Endothelial cell of umbilical vein (primary cell): ENCODE measurements around the gene COL26A1. TPM values are rescaled to one million over a fixed set of nuclear protein-coding genes. Genes with fewer than 3 reads are reported as not detected.
"Not testable (repeated sequence)": the region's sequence is repeated elsewhere in the genome, so short reads cannot be mapped to it uniquely, and the experiment has no call there.

ENCODE experiments used
- BruUV-seq: library from RNA; stranded (reverse); fragments of 400-500 nt; replicated peaks from 2 replicates; lab custom pipeline; 2021; lab: Mats Ljungman, UMichigan
- CTCF ChIA-PET: fragments of 300-600, 350-600 bp; sonication (Branson Sonifier 250); formaldehyde crosslinking; loops from one replicate; lab custom pipeline; 2021; ENCODE audit warnings: antibody characterized with exemption, inconsistent platforms; lab: Charles Lee
- POLR2A ChIA-PET: fragments of 300-600, 350-600 bp; sonication (Branson Sonifier 250); formaldehyde crosslinking; loops from one replicate; lab custom pipeline; 2021; ENCODE audit warnings: antibody characterized with exemption, inconsistent platforms; lab: Charles Lee
- DNase-seq: peaks from one replicate; pipeline ENCODE4 v3.0.0-alpha.2; 2011; ENCODE audit warnings: low read depth, low spot score
- FAIRE-seq: peaks from 2 replicates; lab custom pipeline; 2011; peaks lifted over from hg19 to GRCh38; lab: Jason Lieb, UNC
- H2AFZ ChIP-seq: 2 replicates; pipeline ENCODE4 v1.6.0; 2012; ENCODE audit warnings: low read depth, low read length, control low read depth, inconsistent platforms
- H3K27ac ChIP-seq: 2 replicates; pipeline ENCODE4 v1.5.1; 2011; ENCODE audit warnings: low read depth, mild to moderate bottlenecking, control low read depth, low read length, moderate library complexity; ENCODE audit not compliant: insufficient read depth
- H3K27me3 ChIP-seq, 2 experiments: 2 replicates each; pipeline versions ENCODE4 v1.6.0 to v1.6.1; 2011; ENCODE audit warnings: low read length in 2 of 2, mixed read lengths in 1 of 2; ENCODE audit not compliant: control insufficient read depth in 2 of 2, insufficient read depth in 2 of 2
- H3K36me3 ChIP-seq, 2 experiments: 2 replicates in 1 of 2; 3 replicates in 1 of 2; pipeline ENCODE4 v1.5.1; 2011; ENCODE audit warnings: low read length in 2 of 2, mild to moderate bottlenecking in 1 of 2, moderate library complexity in 1 of 2; ENCODE audit not compliant: control insufficient read depth in 2 of 2, insufficient read depth in 2 of 2; ENCODE audit errors: extremely low read depth in 1 of 2
- H3K4me1 ChIP-seq: 3 replicates; pipeline ENCODE4 v1.5.1; 2011; ENCODE audit warnings: mild to moderate bottlenecking, low read length; ENCODE audit not compliant: control insufficient read depth, insufficient read depth; ENCODE audit errors: extremely low read depth
- H3K4me2 ChIP-seq: 2 replicates; pipeline ENCODE4 v1.6.1; 2011; ENCODE audit warnings: low read length, control low read depth, mixed read lengths; ENCODE audit not compliant: insufficient read depth
- H3K4me3 ChIP-seq, 3 experiments: fragments of 200-600 bp in 1 of 3; sonication (generic), shearing (Covaris generic) in 1 of 3; replicated peaks in 1 of 3; 2 replicates each; pipeline ENCODE4 v1.5.1; 2011 to 2016; ENCODE audit warnings: control low read depth in 3 of 3, low read length in 3 of 3, mild to moderate bottlenecking in 2 of 3, inconsistent platforms in 1 of 3, low read depth in 1 of 3, moderate library complexity in 1 of 3; ENCODE audit not compliant: insufficient read depth in 1 of 3
- H3K79me2 ChIP-seq: 2 replicates; pipeline ENCODE4 v1.6.0; 2012; ENCODE audit warnings: low read length, inconsistent platforms; ENCODE audit not compliant: control insufficient read depth, insufficient read depth
- H3K9ac ChIP-seq: replicated peaks from 2 replicates; pipeline ENCODE3; 2011; ENCODE audit warnings: low read length, control low read depth; ENCODE audit not compliant: insufficient read depth; ENCODE audit errors: extremely low read depth
- H3K9me1 ChIP-seq: replicated peaks from 3 replicates; pipeline ENCODE4 v1.6.0; 2011; ENCODE audit warnings: mild to moderate bottlenecking, low read length; ENCODE audit not compliant: control insufficient read depth, insufficient read depth; ENCODE audit errors: extremely low read depth
- H3K9me3 ChIP-seq: replicated peaks from 2 replicates; pipeline ENCODE4 v1.5.1; 2012; ENCODE audit warnings: low read length, inconsistent platforms; ENCODE audit not compliant: control insufficient read depth, insufficient read depth
- H4K20me1 ChIP-seq: replicated peaks from 2 replicates; pipeline ENCODE3; 2011; ENCODE audit warnings: mild to moderate bottlenecking, low read length; ENCODE audit not compliant: control insufficient read depth, insufficient read depth; ENCODE audit errors: extremely low read depth
- CTCF ChIP-seq, 2 donors: IDR thresholded peaks; 1 replicate in 1 of 2; 2 replicates in 1 of 2; pipeline ENCODE4 v1.5.1; 2011; ENCODE audit warnings: low read length in 2 of 2, mild to moderate bottlenecking in 2 of 2, moderate library complexity in 2 of 2, control low read depth in 1 of 2, inconsistent platforms in 1 of 2, low read depth in 1 of 2; ENCODE audit not compliant: insufficient read depth in 1 of 2; ENCODE audit errors: extremely low read depth in 1 of 2
- EZH2 ChIP-seq: IDR thresholded peaks from 2 replicates; pipeline ENCODE4 v1.6.1; 2012; ENCODE audit warnings: borderline replicate concordance, low read depth, mild to moderate bottlenecking, moderate library complexity, low read length, inconsistent platforms; ENCODE audit not compliant: severe bottlenecking
- FOS ChIP-seq: IDR thresholded peaks from 2 replicates; pipeline ENCODE4 v1.6.1; 2011; ENCODE audit warnings: mild to moderate bottlenecking, low read length, moderate library complexity, borderline replicate concordance; ENCODE audit not compliant: insufficient read depth
- GATA2 ChIP-seq: IDR thresholded peaks from 2 replicates; pipeline ENCODE4 v1.7.0; 2011; ENCODE audit warnings: low read depth, mild to moderate bottlenecking, moderate library complexity, mixed read lengths, low read length; ENCODE audit not compliant: insufficient read length, insufficient read depth
- JUN ChIP-seq: IDR thresholded peaks from 2 replicates; pipeline ENCODE4 v1.6.1; 2011; ENCODE audit warnings: borderline replicate concordance, low read depth; ENCODE audit not compliant: insufficient read length, insufficient read depth
- MAX ChIP-seq: IDR thresholded peaks from 2 replicates; pipeline ENCODE4 v1.6.1; 2011; ENCODE audit not compliant: insufficient read depth, insufficient read length
- MYC ChIP-seq: IDR thresholded peaks from one replicate; pipeline ENCODE4 v1.6.1; 2011; ENCODE audit warnings: mild to moderate bottlenecking, low read depth, low read length
- POLR2A ChIP-seq: IDR thresholded peaks from 2 replicates; pipeline ENCODE4 v1.6.1; 2012; ENCODE audit warnings: low read depth, mild to moderate bottlenecking, control low read depth, low read length
- POLR2AphosphoS5 ChIP-seq: IDR thresholded peaks from 2 replicates; pipeline ENCODE4 v1.6.1; 2012; ENCODE audit warnings: low read depth, mild to moderate bottlenecking, control low read depth, low read length, moderate library complexity; ENCODE audit not compliant: insufficient read depth
- dilution Hi-C: fragments of 300-500 bp; cut with MboI; formaldehyde crosslinking; loops from one replicate; pipeline ENCODE4 v1.15.0; 2019; ENCODE audit warnings: low sequenced_read_pairs; ENCODE audit not compliant: extremely low pct_ligation_motif_present
- intact Hi-C: fragments of 100-400 bp; cut with micrococcal nuclease; formaldehyde crosslinking; loops from one replicate; pipeline ENCODE4 v1.10.0; 2022
- polyA plus RNA-seq, 4 experiments: library from polyadenylated mRNA; depleted of rRNA in 3 of 4; stranded (reverse) in 3 of 4; unstranded in 1 of 4; fragments of >200 nt; gene quantifications; 2 replicates each; pipeline versions ENCODE4 v1.2.1 to v1.2.3, GENCODE V29; 2011 to 2012; ENCODE audit warnings: missing spikeins in 1 of 4
- total RNA-seq: library from RNA; stranded (reverse); gene quantifications from 2 replicates; pipeline ENCODE4 v1.2.3, GENCODE V29; 2021

Gene COL26A1
- total and polyA plus RNA-seq, 2 donors (not counting 3 experiments of a cell fraction or from before 2014, with no cell fraction given), result not detected

- BruUV-seq, FAIRE-seq, H4K20me1 ChIP-seq, H3K4me1 ChIP-seq, CTCF ChIA-PET, H3K9me1 ChIP-seq, H3K79me2 ChIP-seq, intact Hi-C loops, H2AFZ ChIP-seq, POLR2A ChIA-PET, H3K4me2 ChIP-seq, DNase-seq, dilution Hi-C loops, H3K36me3 ChIP-seq, H3K27ac ChIP-seq, H3K9me3 ChIP-seq, H3K4me3 ChIP-seq, H3K9ac ChIP-seq, H3K27me3 ChIP-seq: not testable (repeated sequence)
Observed at GRCh38 chr7:101491442-101491841, 128.8 kb downstream of the COL26A1 start.

- TF ChIP-seq POLR2A (no peak), GATA2 (no peak), POLR2AphosphoS5 (no peak), FOS (no peak), MYC (no peak), MAX (no peak), EZH2 (no peak), JUN (no peak), CTCF (IDR thresholded peaks at IDR 0.05; ENCODE audit: extremely low read depth in 1 of 2, insufficient read depth in 1 of 2, low read depth in 1 of 2, low read length in 2 of 2) (no peak)
- FAIRE-seq (no peak), DNase-seq (no peak)
- ChIA-PET POLR2A (interaction anchor here (0.7 kb wide), 1 partner anchor 166 kb away, joined by 3 read pairs; no protein-coding TSS in a partner anchor), CTCF (interaction anchor here (0.8 to 1.6 kb wide), 2 partner anchors 11 to 12 kb away, joined by 3 to 5 read pairs; no protein-coding TSS in a partner anchor)
- intact Hi-C loops, result no loop called here
- no peaks in the 10 kb centered on the region for H3K79me2 ChIP-seq
- H2AFZ ChIP-seq, result no peak overlapping the region
- H3K27ac ChIP-seq, result no peak overlapping the region
- H3K36me3 ChIP-seq, result no peaks in the 10 kb centered on the region
- BruUV-seq, result no TSS peak
- no peaks in the 10 kb centered on the region for H3K9me1 ChIP-seq
- H4K20me1 ChIP-seq, result no peaks in the 10 kb centered on the region
- H3K4me1 ChIP-seq, result no peaks in the 10 kb centered on the region
- dilution Hi-C loops, result no loop called here
- H3K27me3 ChIP-seq, result no peaks in the 10 kb centered on the region
- no peak overlapping the region for H3K9ac ChIP-seq
- no peaks in the 10 kb centered on the region for H3K9me3 ChIP-seq
- no peak overlapping the region for H3K4me2 ChIP-seq
- H3K4me3 ChIP-seq, result no peak overlapping the region
Observed at GRCh38 chr7:101494602-101495329, 132.1 kb downstream of the COL26A1 start.
